ENCODE measurements around the gene HAUS8.

The HAUS8 gene

DNA sequence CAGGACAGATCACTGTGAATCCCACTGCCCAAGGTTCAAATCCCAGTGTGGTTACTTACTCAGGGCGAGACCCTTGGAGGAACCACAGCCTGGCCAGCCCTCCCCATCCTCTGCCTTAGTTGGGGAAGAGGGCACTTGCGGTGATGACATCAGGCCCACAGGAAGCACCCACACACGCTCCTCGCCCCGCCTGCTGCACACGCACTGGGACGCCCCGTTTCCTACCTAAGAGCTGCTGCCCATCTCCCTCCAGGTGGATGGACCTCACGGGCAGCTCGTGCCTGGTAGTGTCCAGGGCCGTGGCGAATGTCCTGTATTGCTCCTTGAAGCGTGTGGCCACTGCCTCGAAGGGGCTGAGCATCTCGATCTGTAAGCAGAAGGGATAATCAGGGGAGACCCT lies 19.6 kb downstream of the HAUS8 start:
- TF ChIP-seq, protein P1, sequence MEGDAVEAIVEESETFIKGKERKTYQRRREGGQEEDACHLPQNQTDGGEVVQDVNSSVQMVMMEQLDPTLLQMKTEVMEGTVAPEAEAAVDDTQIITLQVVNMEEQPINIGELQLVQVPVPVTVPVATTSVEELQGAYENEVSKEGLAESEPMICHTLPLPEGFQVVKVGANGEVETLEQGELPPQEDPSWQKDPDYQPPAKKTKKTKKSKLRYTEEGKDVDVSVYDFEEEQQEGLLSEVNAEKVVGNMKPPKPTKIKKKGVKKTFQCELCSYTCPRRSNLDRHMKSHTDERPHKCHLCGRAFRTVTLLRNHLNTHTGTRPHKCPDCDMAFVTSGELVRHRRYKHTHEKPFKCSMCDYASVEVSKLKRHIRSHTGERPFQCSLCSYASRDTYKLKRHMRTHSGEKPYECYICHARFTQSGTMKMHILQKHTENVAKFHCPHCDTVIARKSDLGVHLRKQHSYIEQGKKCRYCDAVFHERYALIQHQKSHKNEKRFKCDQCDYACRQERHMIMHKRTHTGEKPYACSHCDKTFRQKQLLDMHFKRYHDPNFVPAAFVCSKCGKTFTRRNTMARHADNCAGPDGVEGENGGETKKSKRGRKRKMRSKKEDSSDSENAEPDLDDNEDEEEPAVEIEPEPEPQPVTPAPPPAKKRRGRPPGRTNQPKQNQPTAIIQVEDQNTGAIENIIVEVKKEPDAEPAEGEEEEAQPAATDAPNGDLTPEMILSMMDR (IDR thresholded peaks at IDR 0.05; ENCODE audit: low read depth, low read length), result no peak
- no peak overlapping the region for H3K4me3 ChIP-seq (ENCODE audit: low read depth, low read length)
- no peak for DNase-seq (ENCODE audit: low read depth, low spot score)
- in situ Hi-C loops (cut with HindIII; ENCODE audit: low sequenced_read_pairs), result no loop called here

DNA sequence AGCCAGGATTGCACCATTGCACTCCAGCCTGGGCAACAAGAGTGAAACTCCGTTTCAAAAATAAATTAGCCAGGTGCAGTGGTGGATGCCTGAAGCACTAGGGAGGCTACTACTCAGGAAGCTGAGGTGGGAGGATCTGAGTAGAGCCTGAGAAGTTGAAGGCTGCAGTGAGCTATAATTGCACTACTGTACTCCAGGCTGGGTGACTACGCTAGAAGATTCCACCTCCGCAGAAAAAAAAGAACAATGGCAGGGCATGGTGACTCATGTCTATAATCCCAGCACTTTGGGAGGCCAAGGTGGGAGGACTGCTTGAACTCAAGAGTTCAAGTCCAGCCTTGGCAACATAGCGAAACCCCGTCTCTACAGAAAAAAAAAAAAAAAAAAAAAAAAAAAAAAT lies 20.5 kb downstream of the HAUS8 start:
- TF ChIP-seq, protein P1 (IDR thresholded peaks at IDR 0.05; ENCODE audit: low read depth, low read length), result no peak
- DNase-seq (ENCODE audit: low read depth, low spot score), result no peak
- in situ Hi-C loops (cut with HindIII; ENCODE audit: low sequenced_read_pairs), result no loop called here
- H3K4me3 ChIP-seq (ENCODE audit: low read depth, low read length), result no peak overlapping the region

DNA sequence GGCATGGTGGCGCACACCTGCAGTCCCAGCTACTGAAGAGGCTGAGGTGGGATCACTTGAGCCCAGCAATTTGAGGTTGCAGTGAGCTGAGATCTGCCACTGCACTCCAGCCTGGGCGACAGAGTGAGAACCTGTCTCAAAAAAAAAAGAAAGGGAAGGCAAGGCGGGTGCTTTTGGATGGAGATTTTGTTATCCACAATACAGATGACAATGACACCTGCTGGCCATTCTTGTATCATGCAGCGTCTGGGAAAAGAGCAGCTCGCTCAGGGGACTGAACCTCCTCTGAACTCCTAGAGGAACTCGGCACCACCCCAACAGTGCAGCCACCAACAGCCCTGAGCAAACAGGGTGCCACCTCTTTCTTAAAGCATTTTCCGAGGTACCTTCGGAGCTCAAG lies 22.8 kb downstream of the HAUS8 start:
- in situ Hi-C loops (cut with HindIII; ENCODE audit: low sequenced_read_pairs), result no loop called here
- TF ChIP-seq, protein P1 (IDR thresholded peaks at IDR 0.05; ENCODE audit: low read depth, low read length), result peak; percentile 66
- no peak overlapping the region for H3K4me3 ChIP-seq (ENCODE audit: low read depth, low read length)
- DNase-seq (ENCODE audit: low read depth, low spot score), result peak; percentile 42

DNA sequence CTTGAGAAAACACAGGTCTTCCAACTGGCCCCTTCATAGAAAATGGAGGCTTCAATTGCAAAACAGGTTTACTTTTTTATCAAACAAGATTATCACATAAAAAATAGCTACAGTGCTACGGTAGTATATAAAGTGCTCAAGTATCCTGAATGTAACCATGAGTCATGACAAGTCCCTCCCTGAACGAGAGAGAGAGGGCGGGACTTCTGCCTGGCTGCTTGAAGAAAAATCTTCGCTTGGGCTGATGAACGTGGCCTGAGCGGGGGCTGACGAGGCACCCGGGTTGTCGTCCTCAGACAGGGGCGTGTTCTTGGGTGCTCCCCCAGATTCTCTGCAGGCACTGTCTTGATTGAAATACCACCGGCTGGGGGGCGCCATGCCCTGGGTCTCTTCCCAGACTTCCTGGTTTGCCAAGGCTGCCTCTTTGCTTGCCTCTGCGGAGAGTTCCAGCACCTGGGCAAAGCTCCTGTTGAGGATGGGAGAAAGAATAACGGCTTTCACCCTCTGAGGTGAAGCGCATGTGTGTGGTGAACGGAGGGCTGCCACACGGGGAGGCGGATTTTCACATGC lies 25.5 kb downstream of the HAUS8 start:
- TF ChIP-seq, protein P1 (IDR thresholded peaks at IDR 0.05; ENCODE audit: low read depth, low read length), result no peak
- in situ Hi-C loops (cut with HindIII; ENCODE audit: low sequenced_read_pairs), result no loop called here
- DNase-seq (ENCODE audit: low read depth, low spot score), result peak; percentile 59
- no peak overlapping the region for H3K4me3 ChIP-seq (ENCODE audit: low read depth, low read length)

DNA sequence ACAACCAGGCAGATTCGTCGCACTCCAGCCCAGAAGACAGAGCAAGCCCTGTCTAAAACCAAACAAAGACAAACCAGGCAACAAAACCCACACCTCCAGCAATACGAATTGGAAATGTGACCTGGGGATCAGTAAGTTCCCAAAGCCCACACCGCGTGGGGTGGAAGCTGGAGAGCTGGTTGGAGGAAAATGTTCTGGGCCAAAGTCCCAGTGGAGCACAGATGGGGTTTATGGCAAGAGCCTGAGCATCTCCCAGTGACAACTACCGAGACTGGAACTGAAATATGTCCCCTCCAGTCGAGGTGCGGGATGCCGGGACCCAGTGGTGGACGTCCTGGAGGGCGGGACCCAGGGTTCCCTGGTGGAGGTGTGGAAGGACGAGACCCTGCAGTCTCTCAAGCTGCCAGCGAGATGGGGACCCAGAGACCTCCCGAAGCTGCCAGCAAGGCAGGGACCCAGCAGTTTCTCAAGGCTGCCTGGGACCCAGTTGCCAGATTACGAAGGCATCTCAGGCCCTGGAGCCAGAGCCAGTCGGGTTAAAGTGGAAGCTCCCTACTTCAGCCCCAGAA lies 26.3 kb downstream of the HAUS8 start:
- TF ChIP-seq, protein P1 (IDR thresholded peaks at IDR 0.05; ENCODE audit: low read depth, low read length), result no peak
- no peak overlapping the region for H3K4me3 ChIP-seq (ENCODE audit: low read depth, low read length)
- DNase-seq (ENCODE audit: low read depth, low spot score), result no peak
- in situ Hi-C loops (cut with HindIII; ENCODE audit: low sequenced_read_pairs), result no loop called here

DNA sequence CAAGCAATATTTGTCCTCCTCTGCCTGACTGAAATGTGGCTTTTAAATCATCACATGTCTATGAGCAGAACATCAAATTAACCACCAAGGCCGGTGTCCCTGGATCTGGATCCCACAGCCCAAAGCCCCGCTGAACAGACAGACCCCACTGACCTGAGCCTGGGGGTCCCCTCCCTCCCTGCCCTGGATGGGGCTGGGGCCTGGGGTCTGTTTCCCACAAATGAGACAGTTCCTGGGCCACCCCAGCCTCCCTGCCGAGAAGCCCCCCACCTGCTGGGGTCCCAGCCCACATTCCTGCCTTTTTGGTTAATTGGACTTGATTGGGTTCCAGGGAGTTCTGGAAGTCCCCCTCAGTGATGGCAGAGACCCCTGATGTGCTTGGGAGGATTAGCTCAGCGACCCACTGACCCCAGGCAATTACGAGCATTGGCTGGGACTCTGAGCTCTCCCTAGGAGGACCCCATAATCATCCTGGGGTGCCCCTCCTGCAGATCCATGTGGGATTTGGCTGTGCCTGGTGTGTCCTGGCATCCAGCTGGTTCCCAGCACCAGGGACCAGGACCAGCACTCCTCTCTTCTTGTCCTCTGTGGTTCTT lies 29.2 kb downstream of the HAUS8 start:
- in situ Hi-C loops (cut with HindIII; ENCODE audit: low sequenced_read_pairs), result no loop called here
- TF ChIP-seq, protein P1 (IDR thresholded peaks at IDR 0.05; ENCODE audit: low read depth, low read length), result no peak
- no peak for DNase-seq (ENCODE audit: low read depth, low spot score)

More for the DNA sequence above, 29.2 kb downstream of the HAUS8 start:
- no peak overlapping the region for H3K4me3 ChIP-seq (ENCODE audit: low read depth, low read length)
